ENCODE results near the gene HLCS.

DNA sequence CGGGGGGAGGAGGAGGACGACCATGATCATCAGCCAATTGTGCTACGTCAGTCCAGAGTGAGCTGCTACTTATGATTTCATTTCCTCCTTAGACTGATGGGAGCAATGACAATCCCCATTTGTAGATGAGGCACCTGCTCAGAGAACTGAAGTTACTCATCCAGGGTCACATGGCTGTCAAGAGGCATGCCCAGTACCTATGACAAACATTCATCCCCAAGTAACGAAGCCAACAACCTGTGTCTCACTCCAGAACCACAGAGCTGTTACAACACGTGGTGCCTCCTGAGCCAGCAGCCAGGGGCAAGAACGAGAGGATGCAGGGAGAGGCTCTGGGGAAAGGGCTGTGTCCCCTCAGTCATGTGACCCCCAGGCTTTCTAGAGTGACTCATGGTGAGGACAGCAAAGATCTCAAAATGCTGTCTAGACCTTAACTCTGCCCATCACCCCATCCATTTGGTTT is 173.9 kb downstream of the HLCS start:
- TF ChIP-seq CTCF (IDR thresholded peaks at IDR 0.05) = no peak
- no peak for TF ChIP-seq EP300 (IDR thresholded peaks at IDR 0.05; ENCODE audit: low read depth)
- no peak for TF ChIP-seq POLR2A (IDR thresholded peaks at IDR 0.05)
- no peak for TF ChIP-seq POLR2AphosphoS5 (IDR thresholded peaks at IDR 0.05)
